GM12892 (cell line): Measurements from ENCODE around the gene PDCD10.

Experiments used
- DNase-seq: peaks from one replicate; pipeline ENCODE4 v3.0.0; 2011; ENCODE audit not compliant: insufficient read length
- FAIRE-seq: peaks from 2 replicates; lab custom pipeline; 2011; peaks lifted over from hg19 to GRCh38; lab: Jason Lieb, UNC
- POLR2A ChIP-seq: IDR thresholded peaks from 2 replicates; pipeline ENCODE4 v1.6.1; 2011; ENCODE audit warnings: low read depth, low read length, control low read depth
- POLR2AphosphoS5 ChIP-seq: IDR thresholded peaks from 2 replicates; pipeline ENCODE4 v1.6.1; 2011; ENCODE audit warnings: low read depth, low read length, control low read depth
- TAF1 ChIP-seq: IDR thresholded peaks from 2 replicates; pipeline ENCODE4 v1.6.1; 2011; ENCODE audit warnings: low read depth, mild to moderate bottlenecking, control low read depth, low read length, borderline replicate concordance

Gene PDCD10

GRCh38 chr3:167705840-167706239 is 28.9 kb downstream of the PDCD10 start:
- TF ChIP-seq TAF1 (no peak), POLR2AphosphoS5 (no peak), POLR2A (no peak)
- FAIRE-seq (no peak), DNase-seq (no peak)

- FAIRE-seq (no peak), DNase-seq (no peak)
- no peak for TF ChIP-seq POLR2A
- no peak for TF ChIP-seq TAF1
- no peak for TF ChIP-seq POLR2AphosphoS5
Measured at GRCh38 chr3:167700926-167701325, 33.8 kb downstream of the PDCD10 start.

DNA sequence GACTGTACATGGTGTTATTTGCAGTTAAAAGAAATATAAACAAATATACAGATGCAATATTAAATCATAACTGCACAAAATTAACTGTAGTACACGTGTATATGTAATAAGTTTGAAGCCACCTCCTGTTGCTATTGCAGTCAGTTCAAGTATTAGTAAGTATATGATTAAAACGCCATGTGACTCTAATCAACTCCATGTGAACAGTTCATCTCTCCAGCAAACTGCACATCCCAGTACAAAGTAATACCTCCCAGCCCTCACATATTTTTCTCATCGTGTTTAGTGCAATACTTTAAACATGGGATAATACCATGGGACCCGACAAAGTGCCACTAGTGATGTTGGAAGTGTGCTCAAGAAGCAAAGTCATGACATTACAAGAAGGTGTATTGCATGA is 34.6 kb downstream of the PDCD10 start:
- DNase-seq (no peak), FAIRE-seq (no peak)
- TF ChIP-seq POLR2A, result no peak
- TF ChIP-seq TAF1, result no peak
- no peak for TF ChIP-seq POLR2AphosphoS5

DNA sequence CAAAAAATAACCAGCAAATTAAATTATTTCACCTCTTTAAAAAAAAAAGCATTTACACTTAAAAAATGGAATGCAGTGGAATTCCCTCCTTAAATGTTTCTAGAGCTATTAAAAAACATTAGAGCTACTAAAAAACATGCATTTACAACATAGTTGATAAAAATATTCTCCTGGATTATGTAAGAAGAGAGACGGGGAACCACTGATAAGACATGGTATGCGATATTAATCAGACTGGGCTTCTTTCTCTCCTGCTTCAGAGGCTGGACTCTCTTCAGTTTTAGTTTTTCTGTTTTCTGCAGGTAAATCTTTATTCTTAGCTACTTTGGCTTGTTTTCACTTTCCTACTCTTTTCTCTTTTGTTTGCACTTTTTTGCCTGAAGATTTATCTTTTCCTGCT is 40.6 kb downstream of the PDCD10 start:
- no peak for TF ChIP-seq TAF1
- TF ChIP-seq POLR2A, result no peak
- no peak for TF ChIP-seq POLR2AphosphoS5
- no peak for FAIRE-seq

DNA sequence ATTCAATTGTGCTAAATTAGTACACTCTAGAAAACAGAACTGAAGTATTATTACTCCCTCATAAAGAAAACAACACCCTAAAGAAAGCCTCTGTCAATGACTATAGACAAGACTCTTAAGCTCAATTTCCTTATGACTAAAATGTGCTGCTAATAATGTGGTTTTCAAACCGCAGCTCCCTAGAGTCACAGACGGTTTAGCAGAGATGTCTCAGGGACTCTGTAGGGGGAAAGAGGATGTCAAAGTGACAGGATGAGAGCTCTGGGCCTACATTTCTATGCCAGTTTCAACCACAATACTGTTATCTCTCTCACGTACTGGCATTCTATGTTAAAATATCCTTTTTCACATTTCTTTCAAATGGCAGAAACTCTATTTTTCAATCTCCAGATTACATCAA is 43.3 kb downstream of the PDCD10 start:
- TF ChIP-seq TAF1 (no peak), POLR2AphosphoS5 (no peak), POLR2A (no peak)
- DNase-seq (peak; percentile 23), FAIRE-seq (peak; percentile 91)

More for the DNA sequence above, 40.6 kb downstream of the PDCD10 start:
- DNase-seq, result no peak

GRCh38 chr3:167684388-167684993 is 50.2 kb downstream of the PDCD10 start:
- no peak for TF ChIP-seq POLR2AphosphoS5
- no peak for TF ChIP-seq POLR2A
- TF ChIP-seq TAF1, result no peak
- DNase-seq, result no peak
- peak; percentile 9 for FAIRE-seq

- TF ChIP-seq POLR2AphosphoS5, result no peak
- TF ChIP-seq TAF1, result no peak
- TF ChIP-seq POLR2A, result no peak
- DNase-seq, result no peak
- FAIRE-seq, result no peak
Measured at GRCh38 chr3:167679526-167679925, 55.2 kb downstream of the PDCD10 start.

DNA sequence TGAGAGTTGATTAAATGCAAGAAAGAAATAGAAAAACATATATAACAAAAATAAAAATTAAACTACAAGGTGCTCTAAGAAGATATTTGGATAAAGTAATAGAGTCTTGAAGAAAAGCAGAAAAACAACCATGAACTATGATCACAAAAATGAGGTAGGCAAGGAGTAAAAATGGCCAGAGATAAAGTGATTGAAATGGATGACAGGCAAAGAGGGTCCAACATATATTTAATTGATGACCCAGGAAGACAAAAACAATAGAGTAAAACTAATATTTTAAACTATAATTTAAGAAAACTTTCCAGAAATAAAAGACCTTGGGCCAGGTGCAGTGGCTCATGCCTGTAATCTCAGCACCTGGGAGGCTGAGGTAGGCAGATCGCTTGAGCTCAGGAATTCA is 58.8 kb downstream of the PDCD10 start:
- no peak for DNase-seq
- TF ChIP-seq POLR2A, result no peak
- no peak for TF ChIP-seq POLR2AphosphoS5
- TF ChIP-seq TAF1, result no peak
- no peak for FAIRE-seq

DNA sequence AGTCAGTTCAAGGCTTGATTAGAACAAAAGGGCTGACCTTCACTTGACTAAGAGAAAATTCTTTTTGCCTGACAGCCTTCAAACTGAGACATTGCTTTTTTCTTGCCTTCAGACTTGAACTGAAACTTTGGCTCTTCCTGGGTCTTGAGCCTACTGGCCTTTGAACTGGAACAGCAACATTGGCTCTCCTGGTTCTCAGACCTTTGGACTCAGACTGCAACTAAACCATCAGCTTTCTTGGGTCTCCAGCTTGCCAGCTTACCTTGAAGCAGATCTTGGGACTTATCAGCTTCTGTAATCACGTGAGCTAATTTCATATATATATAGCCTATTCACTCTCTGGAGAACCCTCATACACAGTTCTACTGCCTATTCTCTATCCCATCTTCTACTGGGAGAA is 61.5 kb downstream of the PDCD10 start:
- FAIRE-seq, result no peak

GRCh38 chr3:167671878-167672427 is 62.7 kb downstream of the PDCD10 start:
- TF ChIP-seq POLR2AphosphoS5 (no peak), TAF1 (no peak), POLR2A (no peak)
- FAIRE-seq, result no peak

More for the DNA sequence above, 61.5 kb downstream of the PDCD10 start:
- no peak for DNase-seq
- TF ChIP-seq TAF1 (no peak), POLR2AphosphoS5 (no peak), POLR2A (no peak)

DNA sequence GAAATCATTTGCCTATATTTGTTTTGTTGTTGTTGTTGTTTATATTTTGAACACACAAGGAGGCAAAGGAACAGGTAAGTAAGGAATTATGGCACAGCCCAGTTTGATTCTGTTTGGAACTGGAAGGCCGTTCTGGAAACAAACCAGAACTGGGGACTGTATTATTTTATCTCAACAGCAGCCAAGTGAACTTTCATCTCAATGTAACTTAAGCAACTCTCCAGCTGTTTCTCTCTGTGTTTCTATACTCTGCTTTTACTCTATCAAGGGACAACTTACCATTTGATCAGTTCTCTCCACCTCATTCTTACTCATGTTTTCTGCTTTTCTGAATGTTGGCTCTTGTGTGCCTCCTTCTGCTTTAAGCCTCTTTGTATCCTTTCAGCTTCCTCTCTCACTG is 65.0 kb downstream of the PDCD10 start:
- DNase-seq (no peak), FAIRE-seq (no peak)
- TF ChIP-seq TAF1, result no peak
- TF ChIP-seq POLR2A, result no peak
- TF ChIP-seq POLR2AphosphoS5, result no peak

More at GRCh38 chr3:167671878-167672427, 62.7 kb downstream of the PDCD10 start:
- no peak for DNase-seq

DNA sequence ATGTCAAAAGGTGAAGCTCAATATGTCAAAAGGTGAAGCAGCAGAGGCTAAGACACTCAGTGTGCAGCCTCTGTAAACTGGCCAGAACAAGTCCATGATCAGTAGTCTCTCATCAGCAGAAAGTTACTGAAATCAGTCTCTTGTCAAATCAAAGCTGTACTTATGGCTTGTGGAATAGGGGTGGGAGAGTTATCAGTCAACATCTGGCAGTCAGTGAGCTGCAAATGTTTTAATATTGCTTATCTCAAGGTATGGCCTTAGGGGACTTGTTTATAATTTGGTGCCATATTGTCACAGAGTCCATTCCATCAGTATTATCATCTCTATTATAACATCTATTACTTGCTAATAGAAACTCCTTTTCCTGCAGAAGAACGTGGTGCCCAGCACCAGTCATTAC is 66.0 kb downstream of the PDCD10 start:
- TF ChIP-seq POLR2AphosphoS5 (no peak), TAF1 (no peak), POLR2A (no peak)
- FAIRE-seq (peak; percentile 33), DNase-seq (no peak)

- no peak for DNase-seq
- no peak for TF ChIP-seq TAF1
- no peak for TF ChIP-seq POLR2AphosphoS5
- TF ChIP-seq POLR2A, result no peak
- no peak for FAIRE-seq
Measured at GRCh38 chr3:167666563-167666962, 68.1 kb downstream of the PDCD10 start.
